ENCODE results near the gene POU3F2.
A peak's percentile ranks its signal among the peaks of the same experiment; 100 is the strongest.

The POU3F2 gene
- 0 to 0.72 (median 0) reads per million in 9 experiments for total RNA-seq

DNA sequence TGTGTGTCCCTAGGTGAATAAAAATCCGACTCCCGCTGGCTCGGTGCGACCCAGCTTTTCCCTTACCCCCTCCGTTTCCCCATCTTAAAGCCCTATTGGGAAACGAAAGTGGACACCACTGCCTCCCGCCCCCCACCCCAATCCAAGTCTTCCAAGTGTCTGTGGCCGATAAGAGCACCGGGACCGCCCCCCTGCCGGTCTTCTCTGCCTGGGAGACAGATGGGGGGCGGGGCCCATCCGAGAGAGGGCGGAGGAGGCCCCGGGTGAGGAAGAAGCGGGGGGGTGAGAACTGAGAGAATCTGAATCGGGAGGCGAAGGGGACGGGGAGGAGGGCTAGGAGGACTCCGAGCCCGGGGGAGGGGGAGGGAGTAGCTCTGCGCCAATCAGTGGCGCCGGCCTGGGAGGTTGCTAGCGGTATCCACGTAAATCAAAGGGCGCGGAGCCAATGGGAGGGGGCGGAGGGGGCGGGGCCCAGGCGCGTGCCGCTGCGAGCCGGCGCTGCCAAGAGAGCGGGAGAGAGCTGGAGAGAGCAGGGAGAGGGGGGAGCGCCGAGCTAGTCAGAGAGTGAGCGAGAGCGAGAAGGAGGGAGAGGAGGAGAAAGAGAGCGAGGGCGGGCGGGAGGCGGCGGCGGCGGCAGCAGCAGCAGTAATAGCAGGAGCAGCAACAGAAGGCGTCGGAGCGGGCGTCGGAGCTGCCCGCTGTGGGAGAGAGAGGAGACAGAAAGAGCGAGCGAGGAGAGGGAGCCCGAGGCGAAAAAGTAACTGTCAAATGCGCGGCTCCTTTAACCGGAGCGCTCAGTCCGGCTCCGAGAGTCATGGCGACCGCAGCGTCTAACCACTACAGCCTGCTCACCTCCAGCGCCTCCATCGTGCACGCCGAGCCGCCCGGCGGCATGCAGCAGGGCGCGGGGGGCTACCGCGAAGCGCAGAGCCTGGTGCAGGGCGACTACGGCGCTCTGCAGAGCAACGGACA is at the start of gene POU3F2:
Gene POU3F2, plus strand, starts transcription at position 515 of the 972 bp plus-strand sequence. Its CDS starts 300 bp downstream, at position 815.
- peaks cover 23% of the 10 kb centered on the region for H3K36me3 Mint-ChIP-seq (ENCODE audit: insufficient read depth)
- peak within 1 kb of the TSS in 1 of 2 donors; percentile 80 for H3K27ac Mint-ChIP-seq
- ATAC-seq (replicated peaks) = peak; percentile 66
- no peak for DNase-seq
- peaks cover 86 to 92% of the 10 kb centered on the region in 2 donors for H3K27me3 Mint-ChIP-seq
- H3K4me1 Mint-ChIP-seq (ENCODE audit: low read depth in 2 of 2) = peaks cover 33 to 38% of the 10 kb centered on the region in 2 donors
- no peaks in the 10 kb centered on the region for H3K9me3 Mint-ChIP-seq
- peak within 1 kb of the TSS; percentile 89 to 95 for H3K4me3 Mint-ChIP-seq

DNA sequence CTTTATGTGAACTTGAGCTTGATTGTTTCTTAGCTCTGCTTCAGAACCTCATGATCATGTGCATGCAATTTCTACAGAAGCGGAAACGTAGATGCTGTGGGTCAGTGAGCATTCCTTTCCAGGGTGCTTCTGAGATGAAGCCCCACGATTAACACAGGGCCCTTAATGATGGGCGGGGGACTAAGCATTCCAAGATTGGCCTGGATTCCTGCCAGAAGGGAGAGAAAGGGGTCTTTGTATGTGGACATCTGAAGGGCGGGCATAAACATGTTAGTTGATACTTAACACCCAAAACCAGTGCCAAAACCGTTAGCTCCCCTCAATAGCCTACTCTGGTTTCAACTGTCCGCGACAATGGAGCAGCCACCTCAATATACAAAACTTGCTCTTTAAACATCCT is 46.9 kb upstream of the POU3F2 start:
- DNase-seq = no peak
- Mint-ChIP-seq H3K27me3 (peaks cover 36 to 46% of the 10 kb centered on the region in 2 donors), H3K4me3 (no peak overlapping the region), H3K27ac (no peak overlapping the region), H3K4me1 (ENCODE audit: low read depth in 2 of 2) (no peaks in the 10 kb centered on the region), H3K36me3 (ENCODE audit: insufficient read depth) (no peaks in the 10 kb centered on the region), H3K9me3 (no peaks in the 10 kb centered on the region)
- ATAC-seq (replicated peaks) = no peak

DNA sequence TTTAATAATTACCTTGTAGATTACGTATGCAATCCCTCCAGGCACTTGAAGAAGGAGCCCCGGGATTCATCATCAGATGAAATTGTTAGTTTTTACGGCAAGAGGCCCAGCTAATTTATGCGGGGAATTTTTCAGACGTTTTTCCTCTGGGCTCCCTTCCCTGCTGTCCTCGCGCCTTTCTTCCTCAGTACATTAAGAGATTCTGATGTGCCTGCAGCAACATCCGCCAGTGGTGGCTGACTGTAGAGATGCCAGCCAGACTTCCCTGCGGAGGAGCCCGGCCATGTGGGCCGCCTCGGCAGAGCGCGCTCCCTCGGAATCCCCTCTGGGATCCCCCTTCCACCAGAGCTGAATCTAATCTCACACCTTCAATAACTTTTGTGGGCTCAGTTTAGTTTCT is 46.4 kb upstream of the POU3F2 start:
- no peaks in the 10 kb centered on the region for H3K9me3 Mint-ChIP-seq
- H3K4me1 Mint-ChIP-seq (ENCODE audit: low read depth in 2 of 2) = no peaks in the 10 kb centered on the region
- no peaks in the 10 kb centered on the region for H3K36me3 Mint-ChIP-seq (ENCODE audit: insufficient read depth)
- no peak for DNase-seq
- no peak overlapping the region for H3K4me3 Mint-ChIP-seq
- no peak for ATAC-seq (replicated peaks)
- H3K27ac Mint-ChIP-seq = no peak overlapping the region
- peaks cover 31 to 46% of the 10 kb centered on the region in 2 donors for H3K27me3 Mint-ChIP-seq

DNA sequence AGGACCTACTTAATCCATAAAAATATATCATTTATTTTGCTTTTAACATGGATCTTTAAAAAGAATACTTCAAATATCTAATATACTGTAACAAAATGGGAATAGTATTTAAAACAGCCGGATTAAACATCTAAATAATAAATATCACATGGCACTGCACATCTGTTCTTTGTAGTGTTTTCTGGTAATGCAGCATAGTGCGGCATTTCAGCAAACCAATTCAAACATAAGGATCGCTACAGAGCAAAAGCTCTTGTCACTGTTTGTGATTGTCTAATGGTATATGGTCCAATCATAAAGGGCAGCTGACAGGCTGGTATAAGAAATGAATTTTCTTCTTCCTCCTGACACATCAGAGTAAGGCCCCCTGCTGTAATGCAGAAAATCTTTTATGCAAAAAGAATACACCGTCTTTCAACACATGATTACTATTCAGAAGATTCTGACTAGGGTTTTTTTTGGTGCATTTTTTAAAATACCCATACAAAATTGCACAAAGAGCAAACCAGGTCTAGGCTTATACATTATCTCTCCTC is 40.0 kb upstream of the POU3F2 start:
- ATAC-seq (replicated peaks) (no peak), DNase-seq (no peak)
- peaks cover 22 to 28% of the 10 kb centered on the region in 2 donors for H3K27me3 Mint-ChIP-seq
- H3K36me3 Mint-ChIP-seq (ENCODE audit: insufficient read depth) = no peaks in the 10 kb centered on the region
- H3K9me3 Mint-ChIP-seq = no peaks in the 10 kb centered on the region
- H3K4me3 Mint-ChIP-seq = no peak overlapping the region
- no peak overlapping the region for H3K27ac Mint-ChIP-seq
- H3K4me1 Mint-ChIP-seq (ENCODE audit: low read depth in 2 of 2) = no peaks in the 10 kb centered on the region

DNA sequence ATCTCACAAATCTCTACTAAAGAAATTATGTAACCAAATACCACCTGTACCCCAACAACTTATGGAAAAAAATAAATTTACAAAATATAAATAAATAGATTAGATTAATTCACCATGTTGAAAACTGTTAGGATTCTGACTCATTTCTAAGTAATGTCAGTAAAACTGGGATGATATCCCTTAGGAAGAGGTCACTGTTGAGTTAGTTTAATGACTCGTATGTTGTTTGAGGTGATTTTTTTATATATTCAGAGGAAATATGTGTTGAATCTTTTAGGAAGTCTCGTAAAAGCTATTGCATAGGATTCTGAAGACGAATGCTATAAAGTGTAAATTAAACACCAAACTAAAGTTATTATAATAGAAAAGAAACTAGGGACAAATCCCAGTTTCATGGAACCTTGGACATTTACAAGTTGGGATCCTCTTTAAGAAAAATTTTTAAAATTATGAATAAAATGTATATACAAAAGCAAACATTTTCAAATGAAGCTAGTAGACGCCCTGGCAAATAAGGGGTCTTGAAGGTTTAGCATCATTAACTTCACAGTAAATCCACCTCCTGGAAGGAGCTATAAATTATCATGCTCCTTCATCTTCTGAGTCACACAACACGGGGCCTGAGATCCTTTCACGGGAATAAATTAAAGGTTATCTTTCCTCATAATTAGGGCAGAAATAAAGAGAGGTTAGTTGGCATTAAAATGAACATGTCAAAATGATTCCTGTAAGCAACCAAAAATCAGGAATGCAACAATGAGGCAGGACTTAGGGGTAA is 37.0 kb upstream of the POU3F2 start:
- Mint-ChIP-seq H3K9me3 (peaks cover 0 to 1% of the 10 kb centered on the region in 2 donors), H3K27ac (no peak overlapping the region), H3K27me3 (peaks cover 20 to 23% of the 10 kb centered on the region in 2 donors), H3K4me3 (no peak overlapping the region), H3K36me3 (ENCODE audit: insufficient read depth) (no peaks in the 10 kb centered on the region), H3K4me1 (ENCODE audit: low read depth in 2 of 2) (no peaks in the 10 kb centered on the region)
- ATAC-seq (replicated peaks) = no peak
- no peak for DNase-seq

DNA sequence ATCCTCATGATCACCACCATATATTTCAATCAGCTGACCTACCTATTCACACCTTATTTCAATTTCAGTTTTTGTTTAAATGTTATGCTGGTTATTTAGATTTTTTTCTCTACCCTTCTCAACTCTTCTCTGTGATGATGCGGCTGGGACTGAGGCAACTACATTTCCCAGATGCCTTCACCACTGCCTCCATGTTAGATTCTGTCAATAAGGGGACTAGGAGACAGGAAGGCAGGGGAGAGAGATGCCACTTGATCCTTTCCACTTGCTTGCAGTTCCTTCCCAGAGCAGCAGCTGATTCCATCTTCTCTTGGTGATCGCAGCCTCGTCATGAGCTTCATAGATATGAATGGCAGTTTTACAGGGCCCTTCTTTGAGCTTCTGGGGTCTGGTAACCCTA is 33.5 kb upstream of the POU3F2 start:
- H3K27me3 Mint-ChIP-seq = peaks cover 15 to 17% of the 10 kb centered on the region in 2 donors
- H3K9me3 Mint-ChIP-seq = peaks cover 0 to 2% of the 10 kb centered on the region in 2 donors
- no peak for DNase-seq
- no peak overlapping the region for H3K4me3 Mint-ChIP-seq
- no peak for ATAC-seq (replicated peaks)
- H3K36me3 Mint-ChIP-seq (ENCODE audit: insufficient read depth) = no peaks in the 10 kb centered on the region
- H3K4me1 Mint-ChIP-seq (ENCODE audit: low read depth in 2 of 2) = no peaks in the 10 kb centered on the region
- H3K27ac Mint-ChIP-seq = no peak overlapping the region

DNA sequence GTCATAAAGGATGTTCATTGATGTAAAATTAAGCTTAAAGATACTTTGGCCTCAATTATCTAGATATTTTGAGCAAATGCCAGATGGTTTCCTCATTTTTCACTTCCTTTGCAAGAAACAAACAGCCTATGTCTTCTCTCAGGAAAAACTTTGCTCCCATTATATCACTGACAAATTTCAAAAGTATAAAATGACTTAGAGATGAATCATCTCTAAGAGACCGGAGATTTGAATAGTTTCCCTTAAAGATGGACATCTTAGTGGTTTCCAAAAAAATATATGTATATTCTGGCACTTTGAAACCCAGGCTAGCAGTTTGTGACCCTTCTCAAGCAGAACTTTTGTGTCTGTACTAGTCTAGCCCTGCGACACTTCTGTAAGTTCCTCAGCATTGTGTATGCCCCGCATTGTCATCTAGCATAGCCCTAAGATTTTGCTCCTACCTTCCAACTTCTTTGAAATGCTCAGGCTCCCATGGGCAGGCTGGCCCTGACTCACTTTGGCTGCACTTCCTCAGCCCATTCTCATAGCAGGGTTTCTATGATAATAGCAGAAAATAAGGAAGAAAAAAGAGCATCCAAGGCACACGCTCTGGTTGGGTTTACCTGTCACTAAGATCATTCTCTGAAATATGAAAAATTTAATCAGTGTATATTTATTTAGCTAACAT is 25.7 kb upstream of the POU3F2 start:
- no peak overlapping the region for H3K4me3 Mint-ChIP-seq
- no peaks in the 10 kb centered on the region for H3K4me1 Mint-ChIP-seq (ENCODE audit: low read depth in 2 of 2)
- ATAC-seq (replicated peaks) (no peak), DNase-seq (no peak)
- H3K9me3 Mint-ChIP-seq = peaks cover 0 to 2% of the 10 kb centered on the region in 2 donors
- no peaks in the 10 kb centered on the region for H3K36me3 Mint-ChIP-seq (ENCODE audit: insufficient read depth)
- H3K27me3 Mint-ChIP-seq = peaks cover 4 to 10% of the 10 kb centered on the region in 2 donors
- no peak overlapping the region for H3K27ac Mint-ChIP-seq

DNA sequence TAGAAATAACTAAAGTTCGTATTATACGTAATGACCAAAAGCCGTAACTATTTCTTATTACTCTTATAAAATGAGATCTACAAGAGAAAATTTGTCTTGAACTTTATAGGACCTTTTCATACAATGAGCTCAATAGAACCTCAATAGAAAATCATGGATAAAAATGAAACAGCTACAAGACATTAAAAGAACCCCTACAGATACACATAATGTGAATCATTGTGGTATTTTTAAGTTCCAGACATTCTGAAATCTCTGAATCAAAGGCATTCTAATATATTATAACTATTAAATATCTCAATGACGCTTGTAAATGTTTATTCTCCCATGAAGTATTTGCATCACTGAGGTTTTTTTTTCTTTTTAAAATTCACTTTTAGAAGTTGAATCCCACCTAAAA is 22.2 kb upstream of the POU3F2 start:
- DNase-seq (no peak), ATAC-seq (replicated peaks) (no peak)
- no peak overlapping the region for H3K27ac Mint-ChIP-seq
- no peaks in the 10 kb centered on the region for H3K9me3 Mint-ChIP-seq
- H3K27me3 Mint-ChIP-seq = peaks cover 14% of the 10 kb centered on the region in 2 donors
- H3K36me3 Mint-ChIP-seq (ENCODE audit: insufficient read depth) = no peaks in the 10 kb centered on the region
- no peaks in the 10 kb centered on the region for H3K4me1 Mint-ChIP-seq (ENCODE audit: low read depth in 2 of 2)
- H3K4me3 Mint-ChIP-seq = no peak overlapping the region

DNA sequence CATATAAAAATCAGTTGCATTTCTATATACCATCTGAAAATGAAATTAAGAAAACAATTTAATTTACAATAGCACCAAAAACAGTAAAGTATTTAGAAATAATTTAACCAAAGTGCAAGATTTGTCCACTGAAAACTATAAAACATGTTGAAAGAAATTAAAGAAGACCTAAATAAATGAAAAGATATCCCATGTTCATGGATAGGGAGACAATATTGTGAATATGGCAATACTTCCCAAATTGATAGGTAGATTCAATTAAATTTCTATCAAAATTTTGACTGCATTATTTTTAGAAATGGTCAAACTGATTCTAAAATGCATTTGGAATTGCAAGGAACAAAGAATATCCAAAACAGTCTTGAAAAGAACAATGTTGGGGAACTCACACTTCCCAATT is 17.6 kb upstream of the POU3F2 start:
- DNase-seq (no peak), ATAC-seq (replicated peaks) (no peak)
- Mint-ChIP-seq H3K4me3 (no peak overlapping the region), H3K27ac (no peak overlapping the region), H3K4me1 (ENCODE audit: low read depth in 2 of 2) (no peaks in the 10 kb centered on the region), H3K9me3 (no peaks in the 10 kb centered on the region), H3K27me3 (peaks cover 52 to 58% of the 10 kb centered on the region in 2 donors), H3K36me3 (ENCODE audit: insufficient read depth) (no peaks in the 10 kb centered on the region)

DNA sequence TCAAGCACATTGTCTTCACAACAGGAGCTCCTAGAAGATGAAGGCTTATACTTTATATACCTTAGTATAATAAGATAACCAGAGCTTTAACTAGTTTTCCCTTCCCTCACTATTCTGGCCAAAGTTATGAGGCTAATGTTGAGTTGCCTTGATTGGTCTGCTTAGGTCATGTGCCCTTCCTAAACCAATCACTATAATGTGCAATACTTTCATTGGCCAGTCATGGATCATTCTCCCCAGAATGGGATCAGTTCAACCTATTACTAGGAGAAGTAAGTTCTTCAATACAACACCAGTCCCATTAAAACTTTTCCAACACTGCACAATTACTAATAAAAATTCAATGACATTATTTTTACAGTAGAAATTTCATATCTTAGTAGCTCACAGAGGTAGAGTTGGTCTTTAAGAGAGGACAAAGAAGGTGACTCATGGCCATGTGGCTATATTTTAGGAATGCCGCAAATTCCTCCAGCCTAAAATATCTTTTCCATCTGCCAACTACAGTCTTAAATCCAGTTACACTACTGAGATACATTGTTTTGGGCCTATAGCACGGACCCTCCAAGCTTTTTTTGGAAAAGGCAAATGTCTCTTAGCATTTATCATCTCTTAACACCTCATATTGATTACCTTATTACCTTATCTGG is 12.5 kb upstream of the POU3F2 start:
- peaks cover 13 to 16% of the 10 kb centered on the region in 2 donors for H3K4me1 Mint-ChIP-seq (ENCODE audit: low read depth in 2 of 2)
- peaks cover 4% of the 10 kb centered on the region for H3K36me3 Mint-ChIP-seq (ENCODE audit: insufficient read depth)
- ATAC-seq (replicated peaks) = no peak
- peaks cover 0 to 3% of the 10 kb centered on the region in 2 donors for H3K9me3 Mint-ChIP-seq
- no peak overlapping the region for H3K27ac Mint-ChIP-seq
- H3K27me3 Mint-ChIP-seq = peaks cover 89 to 97% of the 10 kb centered on the region in 2 donors
- no peak for DNase-seq
- no peak overlapping the region for H3K4me3 Mint-ChIP-seq

DNA sequence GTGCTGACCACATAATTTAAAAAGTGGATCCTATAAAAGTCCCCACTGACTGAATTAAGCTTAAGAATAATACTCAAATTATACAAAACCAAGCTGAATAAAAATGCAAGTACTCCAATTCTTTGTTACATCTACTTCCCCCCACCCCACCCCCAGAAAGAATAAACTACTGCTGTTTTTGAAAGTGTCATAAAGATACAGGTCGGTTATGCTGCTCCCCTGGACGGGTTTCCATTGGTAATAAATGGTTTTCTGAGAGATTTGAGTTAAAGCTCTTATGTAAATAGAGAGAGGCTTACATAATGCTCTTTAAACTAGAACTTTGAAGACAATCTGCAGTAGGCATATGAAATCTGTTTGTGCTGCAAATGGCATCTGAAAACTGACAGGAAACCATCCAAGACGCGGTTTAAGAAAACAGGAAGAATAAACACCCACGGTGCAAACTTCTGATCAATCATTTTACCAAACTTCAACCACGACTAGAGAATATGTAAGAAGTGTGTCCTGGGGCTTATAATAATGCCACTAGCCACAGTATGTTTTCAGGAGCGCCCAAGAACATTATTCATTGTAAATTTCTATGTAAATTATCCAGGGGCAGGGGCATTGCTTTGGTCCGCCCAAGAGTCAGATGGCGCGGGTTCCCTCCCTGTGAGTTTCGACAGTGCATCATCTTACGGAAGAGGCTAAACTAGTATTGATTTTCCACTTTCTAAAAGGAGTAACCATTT is 10.8 kb upstream of the POU3F2 start:
- Mint-ChIP-seq H3K4me1 (ENCODE audit: low read depth in 2 of 2) (peaks cover 18 to 22% of the 10 kb centered on the region in 2 donors), H3K27me3 (peaks cover 92 to 98% of the 10 kb centered on the region in 2 donors), H3K36me3 (ENCODE audit: insufficient read depth) (peaks cover 4% of the 10 kb centered on the region), H3K9me3 (peaks cover 0 to 3% of the 10 kb centered on the region in 2 donors), H3K27ac (no peak overlapping the region), H3K4me3 (peak overlapping the region; percentile 57 to 76)
- DNase-seq (no peak), ATAC-seq (replicated peaks) (no peak)
